ENCODE measurements around the gene AFAP1L2.

GRCh38 chr10:114281006-114281405, 123.3 kb downstream of the AFAP1L2 start:
- TF ChIP-seq CTCF (IDR thresholded peaks at IDR 0.05; ENCODE audit: borderline replicate concordance, extremely low read depth, low read length, poor library complexity, severe bottlenecking) (no peak), EZH2 (IDR thresholded peaks at IDR 0.05; ENCODE audit: borderline replicate concordance, low read depth, low read length, severe bottlenecking) (no peak)

Data from DND-41 (cell line).